Neural cell (in vitro differentiated cells): ENCODE results near the gene DEFB110. TPM values are rescaled to one million over a fixed set of nuclear protein-coding genes. Genes with fewer than 3 reads are reported as not detected.

Experiments
- H2AFZ ChIP-seq: fragments of 200-600, 300-800 bp; sonication (generic), shearing (Covaris generic); 2 replicates; pipeline ENCODE4 v1.6.0; 2014; ENCODE audit warnings: low read depth, mild to moderate bottlenecking, antibody characterized with exemption, low read length, moderate library complexity
- H3F3A ChIP-seq: fragments of 200-600 bp; shearing (Covaris generic); 2 replicates; pipeline ENCODE4 v1.6.1; 2016; ENCODE audit warnings: mild to moderate bottlenecking, moderate library complexity, mixed read lengths, antibody characterized with exemption, low read length; ENCODE audit not compliant: insufficient read depth, poor library complexity, severe bottlenecking
- H3K27ac ChIP-seq: fragments of 200-600, 300-800 bp; sonication (generic), shearing (Covaris generic); 2 replicates; pipeline ENCODE4 v1.5.1; 2014; ENCODE audit warnings: mild to moderate bottlenecking, low read length, moderate library complexity
- H3K27me3 ChIP-seq: fragments of 300-800, 200-600 bp; sonication (generic), shearing (Covaris generic); 2 replicates; pipeline ENCODE4 v1.6.0; 2014; ENCODE audit warnings: mild to moderate bottlenecking, low read depth, low read length, moderate library complexity; ENCODE audit not compliant: insufficient read depth
- H3K36me3 ChIP-seq: fragments of 300-800, 200-600 bp; sonication (generic), shearing (Covaris generic); 2 replicates; pipeline ENCODE4 v1.5.1; 2014; ENCODE audit warnings: mild to moderate bottlenecking, antibody characterized with exemption, low read length, moderate library complexity; ENCODE audit not compliant: insufficient read depth
- H3K4me2 ChIP-seq: fragments of 300-800, 200-600 bp; sonication (generic), shearing (Covaris generic); 2 replicates; pipeline ENCODE4 v1.6.0; 2014; ENCODE audit warnings: mild to moderate bottlenecking, low read length
- H3K4me3 ChIP-seq: fragments of 300-800, 200-600 bp; sonication (generic), shearing (Covaris generic); 2 replicates; pipeline ENCODE4 v1.5.1; 2014; ENCODE audit warnings: mild to moderate bottlenecking, low read length, moderate library complexity
- H3K79me2 ChIP-seq: fragments of 200-600 bp; shearing (Covaris generic); replicated peaks from 2 replicates; pipeline ENCODE4 v1.6.0; 2014; ENCODE audit warnings: mild to moderate bottlenecking, low read length, moderate library complexity; ENCODE audit not compliant: insufficient read depth
- H3K9ac ChIP-seq: fragments of 300-800, 200-600 bp; sonication (generic), shearing (Covaris generic); 2 replicates; pipeline ENCODE4 v1.6.1; 2016; ENCODE audit warnings: mild to moderate bottlenecking, low read length, mixed read lengths
- H3K9me2 ChIP-seq: fragments of 200-600 bp; shearing (Covaris generic); 2 replicates; pipeline ENCODE4 v1.6.1; 2016; ENCODE audit warnings: mild to moderate bottlenecking, low read length, mixed read lengths; ENCODE audit not compliant: insufficient read depth
- H3K9me3 ChIP-seq: fragments of 200-600, 300-800 bp; sonication (generic), shearing (Covaris generic); 2 replicates; pipeline ENCODE4 v1.6.1; 2016; ENCODE audit warnings: mild to moderate bottlenecking, mixed run types, low read length, moderate library complexity, mixed read lengths
- H4K20me1 ChIP-seq: fragments of 200-600 bp; shearing (Covaris generic); 2 replicates; pipeline ENCODE4 v1.6.1; 2016; ENCODE audit warnings: mild to moderate bottlenecking, mixed run types; ENCODE audit not compliant: insufficient read depth
- EP300 ChIP-seq: fragments of 450-650 bp; conservative IDR thresholded peaks from 2 replicates; pipeline ENCODE4 v1.6.1; 2014; ENCODE audit warnings: antibody characterized with exemption, mild to moderate bottlenecking, moderate library complexity; ENCODE audit not compliant: poor library complexity, severe bottlenecking
- EZH2 ChIP-seq: fragments of 200-600, 300-800 bp; shearing (Covaris generic), sonication (generic); IDR thresholded peaks from 2 replicates; pipeline ENCODE4 v1.6.1; 2014; ENCODE audit warnings: antibody characterized with exemption, low read length, borderline replicate concordance, mild to moderate bottlenecking; ENCODE audit not compliant: insufficient read depth, poor library complexity, severe bottlenecking
- MXI1 ChIP-seq: fragments of 450-650 bp; conservative IDR thresholded peaks from 2 replicates; pipeline ENCODE4 v1.6.1; 2014; ENCODE audit warnings: antibody characterized with exemption, mild to moderate bottlenecking; ENCODE audit not compliant: poor library complexity, severe bottlenecking
- POLR2AphosphoS5 ChIP-seq: IDR thresholded peaks from 2 replicates; pipeline ENCODE4 v1.6.1; 2012
- RAD21 ChIP-seq: fragments of 450-650 bp; conservative IDR thresholded peaks from 2 replicates; pipeline ENCODE4 v1.6.1; 2014; ENCODE audit warnings: antibody characterized with exemption, mild to moderate bottlenecking, moderate library complexity
- SMC3 ChIP-seq: fragments of 450-650 bp; conservative IDR thresholded peaks from 2 replicates; pipeline ENCODE4 v1.6.1; 2014; ENCODE audit warnings: antibody characterized with exemption, mild to moderate bottlenecking, moderate library complexity; ENCODE audit not compliant: poor library complexity
- TAF1 ChIP-seq: IDR thresholded peaks from 2 replicates; pipeline ENCODE4 v1.6.1; 2012; ENCODE audit warnings: low read depth
- polyA plus RNA-seq: library from polyadenylated mRNA; depleted of rRNA; stranded (reverse); fragments of >200 nt; gene quantifications from 2 replicates; pipeline ENCODE4 v1.2.3, GENCODE V29; 2014
- TF ChIP-seq, protein P1 (sequence below): fragments of 450-650 bp; IDR thresholded peaks from 2 replicates; pipeline ENCODE4 v1.5.1; 2014; ENCODE audit warnings: antibody characterized with exemption, mild to moderate bottlenecking, moderate library complexity; ENCODE audit not compliant: poor library complexity, severe bottlenecking
- TF ChIP-seq, protein P2 (sequence below): IDR thresholded peaks from 2 replicates; pipeline ENCODE4 v1.6.1; 2012; ENCODE audit warnings: borderline replicate concordance

The DEFB110 gene
- polyA plus RNA-seq, 1 donor from 2014 or later = not detected

DNA sequence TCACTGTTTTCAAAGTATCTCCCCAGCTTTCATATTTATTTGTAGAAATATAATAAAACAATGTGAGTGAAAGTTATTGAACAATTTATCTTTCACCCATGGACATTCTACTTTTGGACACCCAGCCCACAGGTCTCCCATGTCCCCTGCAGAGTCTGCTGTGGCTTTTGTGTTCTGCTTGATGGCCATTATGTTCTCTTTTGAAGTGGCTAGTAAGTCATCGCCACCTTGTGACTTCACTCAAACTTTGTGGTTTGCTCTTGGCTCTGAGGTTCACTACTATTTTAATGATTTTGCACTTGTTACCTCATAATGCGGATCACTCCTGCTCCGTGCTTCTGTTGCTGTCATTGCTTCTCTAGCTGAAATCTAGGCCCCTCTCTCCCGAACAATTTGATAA is 42.2 kb downstream of the DEFB110 start:
- no peak overlapping the region for H2AFZ ChIP-seq
- TF ChIP-seq EP300 (no peak), TAF1 (no peak), MXI1 (no peak), POLR2AphosphoS5 (no peak), RAD21 (no peak), SMC3 (no peak)
- TF ChIP-seq, protein P1, sequence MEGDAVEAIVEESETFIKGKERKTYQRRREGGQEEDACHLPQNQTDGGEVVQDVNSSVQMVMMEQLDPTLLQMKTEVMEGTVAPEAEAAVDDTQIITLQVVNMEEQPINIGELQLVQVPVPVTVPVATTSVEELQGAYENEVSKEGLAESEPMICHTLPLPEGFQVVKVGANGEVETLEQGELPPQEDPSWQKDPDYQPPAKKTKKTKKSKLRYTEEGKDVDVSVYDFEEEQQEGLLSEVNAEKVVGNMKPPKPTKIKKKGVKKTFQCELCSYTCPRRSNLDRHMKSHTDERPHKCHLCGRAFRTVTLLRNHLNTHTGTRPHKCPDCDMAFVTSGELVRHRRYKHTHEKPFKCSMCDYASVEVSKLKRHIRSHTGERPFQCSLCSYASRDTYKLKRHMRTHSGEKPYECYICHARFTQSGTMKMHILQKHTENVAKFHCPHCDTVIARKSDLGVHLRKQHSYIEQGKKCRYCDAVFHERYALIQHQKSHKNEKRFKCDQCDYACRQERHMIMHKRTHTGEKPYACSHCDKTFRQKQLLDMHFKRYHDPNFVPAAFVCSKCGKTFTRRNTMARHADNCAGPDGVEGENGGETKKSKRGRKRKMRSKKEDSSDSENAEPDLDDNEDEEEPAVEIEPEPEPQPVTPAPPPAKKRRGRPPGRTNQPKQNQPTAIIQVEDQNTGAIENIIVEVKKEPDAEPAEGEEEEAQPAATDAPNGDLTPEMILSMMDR = no peak
- TF ChIP-seq, protein P2, sequence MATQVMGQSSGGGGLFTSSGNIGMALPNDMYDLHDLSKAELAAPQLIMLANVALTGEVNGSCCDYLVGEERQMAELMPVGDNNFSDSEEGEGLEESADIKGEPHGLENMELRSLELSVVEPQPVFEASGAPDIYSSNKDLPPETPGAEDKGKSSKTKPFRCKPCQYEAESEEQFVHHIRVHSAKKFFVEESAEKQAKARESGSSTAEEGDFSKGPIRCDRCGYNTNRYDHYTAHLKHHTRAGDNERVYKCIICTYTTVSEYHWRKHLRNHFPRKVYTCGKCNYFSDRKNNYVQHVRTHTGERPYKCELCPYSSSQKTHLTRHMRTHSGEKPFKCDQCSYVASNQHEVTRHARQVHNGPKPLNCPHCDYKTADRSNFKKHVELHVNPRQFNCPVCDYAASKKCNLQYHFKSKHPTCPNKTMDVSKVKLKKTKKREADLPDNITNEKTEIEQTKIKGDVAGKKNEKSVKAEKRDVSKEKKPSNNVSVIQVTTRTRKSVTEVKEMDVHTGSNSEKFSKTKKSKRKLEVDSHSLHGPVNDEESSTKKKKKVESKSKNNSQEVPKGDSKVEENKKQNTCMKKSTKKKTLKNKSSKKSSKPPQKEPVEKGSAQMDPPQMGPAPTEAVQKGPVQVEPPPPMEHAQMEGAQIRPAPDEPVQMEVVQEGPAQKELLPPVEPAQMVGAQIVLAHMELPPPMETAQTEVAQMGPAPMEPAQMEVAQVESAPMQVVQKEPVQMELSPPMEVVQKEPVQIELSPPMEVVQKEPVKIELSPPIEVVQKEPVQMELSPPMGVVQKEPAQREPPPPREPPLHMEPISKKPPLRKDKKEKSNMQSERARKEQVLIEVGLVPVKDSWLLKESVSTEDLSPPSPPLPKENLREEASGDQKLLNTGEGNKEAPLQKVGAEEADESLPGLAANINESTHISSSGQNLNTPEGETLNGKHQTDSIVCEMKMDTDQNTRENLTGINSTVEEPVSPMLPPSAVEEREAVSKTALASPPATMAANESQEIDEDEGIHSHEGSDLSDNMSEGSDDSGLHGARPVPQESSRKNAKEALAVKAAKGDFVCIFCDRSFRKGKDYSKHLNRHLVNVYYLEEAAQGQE = no peak
- no peaks in the 10 kb centered on the region for H3K27me3 ChIP-seq
- H3K79me2 ChIP-seq = no peaks in the 10 kb centered on the region
- no peaks in the 10 kb centered on the region for H3K9me3 ChIP-seq
- H3K9me2 ChIP-seq = no peaks in the 10 kb centered on the region
- H3K4me3 ChIP-seq = no peak overlapping the region
- no peak overlapping the region for H3K27ac ChIP-seq
- no peaks in the 10 kb centered on the region for H3K36me3 ChIP-seq
- no peaks in the 10 kb centered on the region for H4K20me1 ChIP-seq
- no peak overlapping the region for H3K4me2 ChIP-seq
- no peaks in the 10 kb centered on the region for H3F3A ChIP-seq
- no peak overlapping the region for H3K9ac ChIP-seq

DNA sequence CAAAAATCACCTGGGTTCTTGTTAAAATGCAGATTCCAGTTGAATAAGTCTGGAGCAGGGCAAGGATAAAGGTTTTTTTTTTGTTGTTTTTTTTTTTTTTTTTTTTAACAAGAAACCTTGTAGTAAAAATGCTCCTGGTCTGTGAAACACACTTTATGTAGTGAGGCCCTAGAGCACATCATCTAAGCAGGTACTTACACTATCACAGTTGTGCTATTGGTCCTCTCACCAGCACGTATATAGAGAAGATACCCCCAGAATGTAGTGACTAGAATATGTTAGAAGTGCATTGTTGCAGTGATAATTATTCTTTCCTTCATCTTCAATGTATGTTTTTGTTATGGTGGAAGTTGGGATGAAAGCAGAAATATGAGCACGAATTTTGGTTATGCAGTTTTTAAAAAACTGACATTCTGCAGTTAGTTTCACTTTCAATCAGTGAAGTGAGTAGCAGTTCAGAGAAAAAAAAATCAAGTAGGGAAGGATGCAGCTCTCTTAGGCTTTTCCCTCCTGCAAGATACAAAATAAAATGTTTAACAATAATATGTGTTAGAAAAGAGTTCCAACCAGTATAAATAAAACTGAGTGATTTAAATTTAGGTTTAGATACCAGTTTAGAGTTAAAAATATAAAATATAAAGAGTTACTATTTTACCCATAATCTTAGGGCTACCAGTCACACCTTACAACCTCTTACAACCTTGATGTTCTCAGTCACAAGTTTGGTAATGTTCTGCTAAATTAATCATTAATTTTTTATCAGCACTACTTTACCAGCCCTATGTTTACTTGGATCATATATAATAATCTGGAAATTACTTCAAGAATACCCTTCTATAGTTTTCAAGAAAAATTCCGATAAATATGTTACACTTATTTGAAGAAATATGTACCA is 43.2 kb downstream of the DEFB110 start:
- TF ChIP-seq TAF1 (no peak), POLR2AphosphoS5 (no peak), RAD21 (no peak), EP300 (no peak), MXI1 (no peak), SMC3 (no peak), EZH2 (no peak)
- TF ChIP-seq, protein P2 = no peak
- TF ChIP-seq, protein P1 = no peak
- H3K9me3 ChIP-seq = no peaks in the 10 kb centered on the region
- no peaks in the 10 kb centered on the region for H3K9me2 ChIP-seq
- no peak overlapping the region for H3K9ac ChIP-seq
- no peaks in the 10 kb centered on the region for H3K79me2 ChIP-seq
- no peaks in the 10 kb centered on the region for H3F3A ChIP-seq
- no peaks in the 10 kb centered on the region for H4K20me1 ChIP-seq
- no peak overlapping the region for H3K4me3 ChIP-seq
- no peak overlapping the region for H3K27ac ChIP-seq
- H3K36me3 ChIP-seq = no peaks in the 10 kb centered on the region
- no peak overlapping the region for H2AFZ ChIP-seq
- H3K27me3 ChIP-seq = no peaks in the 10 kb centered on the region
- no peak overlapping the region for H3K4me2 ChIP-seq
